Amygdala (tissue), 56 donors: ENCODE measurements around the gene CFAP221.

Experiments used
- DNase-seq, 56 donors: peaks; one replicate each; lab custom pipeline; 2025; lab: John Stamatoyannopoulos, UW

The CFAP221 gene

DNA sequence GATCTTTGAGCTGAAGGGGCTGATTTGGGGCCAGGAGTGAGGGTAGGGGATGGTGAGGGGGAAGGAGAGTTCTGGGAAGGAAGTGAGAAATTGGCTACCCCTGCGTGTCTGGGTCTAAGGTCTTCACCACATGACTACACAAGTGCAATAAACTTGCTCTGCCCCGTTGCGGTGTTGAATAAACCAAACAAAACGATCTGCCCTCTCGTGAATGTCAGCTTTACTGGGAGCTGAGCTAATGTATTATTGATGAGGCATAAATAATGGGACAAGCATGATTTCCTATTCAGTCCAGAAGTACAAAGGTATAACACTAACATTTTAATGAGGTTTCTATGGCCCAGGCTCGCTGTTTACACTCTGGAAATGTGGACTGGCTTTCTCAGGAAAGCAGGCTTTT is 8.0 kb upstream of the CFAP221 start:
- no peak for DNase-seq

DNA sequence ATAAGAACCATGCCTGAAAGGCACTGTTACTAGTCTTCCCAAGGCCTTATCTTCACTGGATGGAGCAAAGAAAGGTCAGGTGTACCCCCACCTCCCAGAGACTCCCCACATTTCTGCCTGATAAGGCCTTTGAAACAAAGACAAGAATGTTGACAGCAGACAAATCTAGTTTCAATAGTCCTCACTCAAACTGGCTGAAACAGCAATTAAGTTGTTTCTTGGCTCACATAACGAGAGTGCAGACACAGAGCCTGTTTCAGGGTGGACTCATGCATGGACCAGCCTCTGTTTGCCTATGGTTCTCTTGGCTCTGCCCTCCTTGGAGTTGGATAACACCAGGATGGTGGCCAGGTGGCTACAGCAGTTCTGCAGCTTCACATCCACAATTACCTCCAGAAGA is 7.5 kb upstream of the CFAP221 start:
- DNase-seq, result no peak

DNA sequence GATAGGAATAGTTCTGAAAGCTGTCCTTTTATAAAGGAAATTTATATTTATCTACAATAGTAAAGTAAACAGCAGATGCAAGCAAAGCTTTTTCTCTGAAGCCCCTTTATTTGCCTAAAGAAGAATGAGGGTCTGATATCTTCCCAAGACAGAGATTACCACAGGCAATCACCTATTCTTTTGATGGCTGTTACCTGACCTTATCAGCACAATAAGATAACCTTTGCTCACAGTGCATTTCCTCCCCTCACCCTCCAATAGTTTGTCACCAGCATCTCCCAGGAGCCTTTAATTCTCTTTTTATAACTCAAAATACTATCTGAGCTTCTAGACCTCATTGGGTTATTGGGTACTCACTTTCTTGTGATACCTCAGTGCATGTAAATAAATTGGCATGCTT is 6.5 kb upstream of the CFAP221 start:
- no peak for DNase-seq

DNA sequence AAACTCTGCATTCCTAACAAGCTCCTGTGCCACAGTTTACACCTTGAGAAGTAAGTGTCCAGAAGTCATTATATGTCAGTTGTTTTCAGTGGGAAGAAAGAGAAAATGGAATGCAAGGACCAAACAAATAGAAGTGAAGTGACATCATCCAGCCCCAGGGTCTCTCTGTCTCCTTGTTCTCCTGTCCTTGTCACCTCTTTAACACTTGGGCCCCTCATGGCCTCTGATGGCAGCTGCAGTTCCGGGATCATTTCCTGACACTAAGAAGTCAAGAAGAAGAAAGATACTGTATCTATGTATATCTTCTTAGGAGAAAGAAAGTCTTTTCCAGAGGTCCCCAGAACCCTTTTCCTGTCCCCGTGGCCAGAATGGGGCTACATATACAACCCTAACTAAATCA is 2.8 kb upstream of the CFAP221 start:
- no peak for DNase-seq

DNA sequence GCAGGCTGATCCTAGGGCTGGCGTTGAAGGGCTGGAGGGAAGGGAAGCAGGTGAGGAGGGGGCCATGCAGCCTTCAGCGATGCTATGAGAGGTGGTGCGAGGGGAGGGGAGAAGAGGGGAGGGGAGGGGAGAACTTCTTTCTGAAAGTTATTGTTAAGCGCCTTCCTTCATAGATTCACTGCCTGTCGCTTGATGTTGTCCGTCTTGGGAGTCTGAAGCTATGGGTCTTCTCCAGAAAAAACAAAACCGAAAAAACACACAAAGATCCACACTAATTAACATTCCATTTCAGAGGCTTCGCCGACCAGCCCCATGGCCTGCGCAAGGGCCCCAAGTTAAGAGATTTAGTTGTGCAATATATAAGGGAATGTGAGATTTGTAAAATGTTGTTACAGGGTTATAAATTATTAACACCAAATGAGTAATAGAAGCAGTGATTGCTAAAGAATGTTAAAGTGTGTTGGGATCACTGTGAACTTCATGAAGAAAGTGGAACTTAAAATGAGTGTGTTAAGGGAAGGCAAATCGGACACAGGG is 758 bp downstream of the CFAP221 start:
- DNase-seq, result peak in 1 of 56 donors; percentile 9

DNA sequence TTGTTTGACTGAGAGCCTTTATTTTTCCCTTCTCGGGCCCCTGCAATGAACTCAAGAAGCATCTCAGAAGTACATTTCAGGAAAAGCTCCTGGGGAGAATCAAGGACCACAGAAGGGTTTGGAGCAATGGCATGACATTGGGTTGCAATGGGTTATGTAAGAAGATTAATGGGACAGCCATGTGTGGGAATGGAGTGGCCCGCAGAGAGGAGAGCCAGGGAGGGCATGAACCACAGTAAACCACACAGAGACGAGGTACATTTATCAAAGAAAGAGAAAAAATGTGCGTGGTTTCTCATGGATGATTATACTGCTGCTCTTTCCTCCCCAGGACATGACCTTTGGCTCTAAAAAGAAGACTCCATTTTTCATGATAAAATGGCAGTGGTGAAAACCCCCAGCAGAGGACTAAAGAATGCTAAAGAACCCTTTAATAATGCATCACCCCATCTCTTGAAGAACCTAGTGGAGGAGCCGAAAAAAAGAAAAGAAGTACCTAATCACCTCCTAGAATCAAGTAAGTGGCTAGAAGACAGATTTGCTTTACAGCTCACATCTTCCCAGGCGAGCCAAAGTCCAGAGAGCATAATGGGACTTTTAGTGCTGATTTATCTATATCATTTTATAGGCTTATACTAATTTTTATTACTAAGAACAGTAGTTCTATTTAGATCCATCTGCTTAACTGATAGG is 1.7 kb downstream of the CFAP221 start:
- no peak for DNase-seq

DNA sequence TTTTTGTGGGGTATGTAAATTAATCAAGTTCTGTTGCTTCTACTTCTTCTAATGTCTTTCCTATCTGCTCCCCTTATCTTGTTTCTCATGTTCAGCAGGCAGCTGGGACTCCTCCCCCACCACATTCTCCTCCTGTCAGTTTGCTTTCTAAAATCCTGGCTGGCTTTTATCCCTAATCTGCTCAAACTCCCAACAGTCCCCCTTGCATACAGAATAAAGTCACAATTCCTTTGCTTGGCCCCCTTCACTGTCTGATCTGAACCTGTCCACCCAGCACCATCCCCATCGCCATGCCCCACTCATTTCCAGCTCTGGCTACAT is 2.2 kb downstream of the CFAP221 start:
- no peak for DNase-seq

DNA sequence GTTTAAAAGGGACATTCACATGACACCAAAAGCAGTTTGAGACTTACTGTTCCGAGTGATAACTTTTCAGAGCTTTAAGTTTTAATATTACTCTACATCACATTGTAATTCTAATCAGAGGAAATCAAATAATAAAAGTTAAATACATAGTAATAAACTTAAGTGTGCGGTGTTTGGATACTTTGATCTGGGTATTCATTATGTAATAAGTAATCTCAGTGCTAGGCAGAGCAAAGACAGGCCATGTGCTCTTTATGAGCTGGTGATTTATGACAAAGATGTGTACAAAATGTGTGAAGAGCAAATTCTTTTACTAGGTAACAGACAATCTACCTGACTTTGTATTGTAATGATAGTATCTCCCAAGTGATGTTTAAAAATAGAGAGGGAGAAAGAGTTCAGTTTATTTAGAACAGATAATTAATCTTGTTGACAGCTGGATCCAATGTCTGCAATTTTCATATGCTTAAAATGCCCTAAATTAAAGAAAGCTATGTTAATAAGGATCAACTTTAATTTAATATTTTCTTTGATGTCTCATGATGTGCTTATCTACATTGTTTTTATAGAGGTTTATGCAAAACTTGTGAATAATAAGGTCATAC is 4.4 kb downstream of the CFAP221 start:
- DNase-seq, result no peak

DNA sequence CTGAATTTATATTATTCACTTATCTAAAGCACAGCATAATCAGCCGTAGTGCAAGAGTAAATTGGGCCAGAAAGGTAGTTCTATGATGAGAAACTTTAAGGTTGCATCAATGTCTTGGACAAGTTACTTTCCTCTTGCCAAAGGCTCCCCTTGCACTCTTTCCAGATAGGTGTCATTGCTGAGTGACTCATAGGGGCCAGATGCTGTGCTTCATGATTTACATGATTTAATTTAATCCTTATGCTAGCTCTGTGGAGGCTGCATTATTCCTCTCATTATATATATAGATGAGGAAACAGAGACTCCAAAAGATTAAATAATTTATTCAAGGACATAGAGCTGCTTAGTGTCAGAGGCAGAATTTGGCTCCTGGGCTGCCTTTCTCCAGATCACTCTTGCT is 5.0 kb downstream of the CFAP221 start:
- no peak for DNase-seq

DNA sequence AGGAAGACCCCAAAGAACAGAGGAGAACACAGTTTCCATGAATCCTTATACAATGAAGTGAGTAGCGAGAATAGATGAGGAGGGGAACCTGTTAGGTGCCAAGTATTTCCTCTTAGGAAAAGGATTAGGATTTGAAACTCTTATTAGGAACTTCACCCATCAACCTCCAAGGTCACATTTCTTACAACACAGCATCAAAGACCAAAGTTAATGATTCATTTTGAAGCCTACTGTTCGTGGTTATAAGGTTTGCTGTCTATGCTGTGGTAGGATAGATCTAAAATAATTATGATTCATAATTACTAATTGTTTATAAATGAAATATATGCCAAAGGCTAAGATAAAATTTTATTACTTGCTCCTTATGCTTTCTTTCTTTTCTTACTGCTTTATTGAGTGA is 6.1 kb downstream of the CFAP221 start:
- no peak for DNase-seq

DNA sequence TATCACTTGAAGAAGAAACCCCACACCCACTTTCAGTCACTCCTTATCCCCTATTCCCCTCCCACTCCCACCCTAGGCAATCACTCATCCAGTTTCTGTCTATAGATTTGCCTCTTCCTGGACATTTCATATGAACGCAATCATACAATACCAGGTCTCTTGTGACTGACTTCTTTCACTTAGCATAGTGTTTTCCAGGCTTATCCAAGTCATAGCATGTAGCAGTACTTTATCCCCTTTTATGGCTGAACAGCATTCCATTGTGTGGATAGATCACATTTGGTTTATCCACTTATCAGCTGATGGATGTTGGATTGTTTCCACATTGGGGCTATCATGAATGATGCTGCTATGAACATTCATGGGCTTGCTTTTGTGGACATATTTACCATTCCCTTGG is 6.6 kb downstream of the CFAP221 start:
- no peak for DNase-seq

DNA sequence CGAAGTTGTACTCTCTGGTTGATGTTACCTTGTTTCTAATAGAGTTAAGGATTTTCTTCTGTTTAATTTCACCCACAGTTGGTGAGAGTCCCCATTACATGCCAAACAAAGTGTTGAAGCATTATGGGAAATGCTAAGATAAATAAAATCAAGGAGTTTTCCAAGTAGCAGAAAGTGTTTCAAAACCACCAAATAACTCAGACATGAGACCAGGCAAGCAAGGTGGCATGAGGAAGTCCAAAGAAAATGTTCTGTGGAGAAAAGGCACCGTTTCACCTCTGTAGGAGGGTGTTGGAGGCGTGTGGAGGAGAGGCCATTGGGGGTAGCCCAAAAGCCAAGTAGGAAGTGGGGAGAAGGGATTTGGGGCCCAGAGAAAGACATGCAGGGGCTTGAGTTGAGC is 8.7 kb downstream of the CFAP221 start:
- DNase-seq, result no peak

DNA sequence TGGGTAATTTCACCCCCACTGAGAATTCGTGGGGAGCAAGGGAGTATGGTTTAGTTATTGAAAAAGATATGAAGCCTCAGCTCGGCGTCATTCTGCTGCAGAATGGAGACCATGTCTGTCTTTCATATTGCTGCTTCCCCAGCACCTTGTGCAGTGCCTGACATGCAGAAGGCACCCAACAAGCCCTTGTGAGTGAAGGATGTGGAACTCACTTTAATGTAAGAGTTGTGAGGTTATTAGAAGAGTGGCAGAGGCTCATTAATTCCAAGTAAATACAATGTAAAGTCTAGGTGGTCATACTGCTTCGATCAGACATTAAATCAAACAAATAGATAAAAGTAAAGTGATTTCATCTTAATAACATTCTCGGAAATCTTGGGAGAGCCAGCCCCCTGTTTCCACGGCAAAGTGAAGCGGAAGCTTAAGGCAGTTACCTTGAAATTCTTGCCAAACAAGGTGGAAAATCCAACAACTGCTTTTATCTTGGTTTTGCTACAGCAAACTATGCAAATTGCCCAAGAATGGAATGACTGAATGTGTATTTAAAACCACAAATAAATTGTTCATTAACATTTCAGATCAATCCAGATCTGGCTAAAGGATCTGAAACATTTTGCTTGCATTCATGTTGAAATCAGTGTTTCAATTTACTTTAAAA is 9.6 kb downstream of the CFAP221 start:
- DNase-seq, result no peak

DNA sequence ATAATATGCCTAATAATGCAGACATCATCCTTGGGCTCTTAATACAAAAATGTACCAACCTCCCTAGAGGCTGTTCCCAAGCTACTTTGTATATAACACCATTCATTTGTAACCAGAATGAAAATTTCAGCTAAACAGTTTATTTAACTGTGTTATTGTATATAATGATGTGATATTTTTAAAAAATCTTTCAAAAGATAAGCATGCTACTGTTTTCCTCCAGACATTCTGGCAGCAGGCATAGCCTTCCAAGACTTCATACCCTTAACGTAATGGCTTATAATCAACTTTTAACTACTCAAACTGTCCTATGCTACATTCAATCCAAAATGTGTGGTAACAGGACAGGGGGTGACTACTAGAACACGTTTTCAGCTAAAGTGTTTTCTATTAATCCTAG is 21.2 kb downstream of the CFAP221 start:
- DNase-seq, result no peak

DNA sequence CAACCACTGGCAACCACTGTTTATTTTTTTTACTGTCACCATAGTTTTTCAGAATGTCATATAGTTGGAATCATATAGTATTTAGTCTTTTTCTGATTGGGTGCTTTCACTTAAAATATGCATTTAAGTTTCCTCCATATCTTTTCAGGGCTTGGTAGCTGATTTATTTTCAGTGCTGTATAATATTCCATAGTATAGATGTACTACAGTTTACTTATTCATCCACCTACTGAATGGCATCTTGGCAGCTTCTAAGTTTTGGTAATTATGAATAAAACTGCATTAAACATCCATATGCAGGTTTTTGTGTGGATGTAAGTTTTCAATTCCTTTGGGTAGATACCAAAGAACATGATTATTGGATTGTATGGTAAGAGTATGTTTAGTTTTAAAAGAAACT is 23.0 kb downstream of the CFAP221 start:
- DNase-seq, result no peak

DNA sequence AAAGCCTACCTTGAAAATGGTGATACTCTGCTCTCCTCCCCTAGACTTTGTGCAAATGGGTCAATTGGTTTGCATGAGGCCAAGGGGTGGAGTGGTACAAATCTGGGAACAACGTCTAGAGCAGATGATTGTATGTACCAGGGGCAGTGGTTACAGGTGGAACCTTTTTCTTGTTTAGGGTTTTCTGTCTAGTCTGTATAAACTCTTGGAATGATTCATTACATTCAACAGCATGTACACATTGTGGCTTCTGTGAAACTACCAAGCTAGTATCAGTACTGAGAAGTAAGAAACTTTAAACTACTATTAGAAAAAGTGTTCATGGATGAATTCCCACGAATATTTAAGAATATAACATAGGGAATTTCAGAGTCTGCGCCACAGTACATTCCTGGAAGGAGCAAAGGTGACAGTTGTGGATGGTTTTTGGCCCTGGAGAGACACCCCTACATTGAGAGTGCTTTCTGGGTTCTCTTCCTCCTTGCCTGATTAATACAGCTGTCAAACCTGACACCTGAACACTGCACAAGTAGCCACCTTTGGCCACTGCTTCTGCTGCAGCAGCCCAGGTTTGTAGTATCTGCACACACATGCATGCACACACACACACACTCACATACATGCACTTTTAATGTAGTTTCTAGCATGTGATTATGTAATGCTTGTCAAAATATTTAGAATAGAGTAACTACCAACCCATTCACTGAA is 30.0 kb downstream of the CFAP221 start:
- DNase-seq, result no peak

DNA sequence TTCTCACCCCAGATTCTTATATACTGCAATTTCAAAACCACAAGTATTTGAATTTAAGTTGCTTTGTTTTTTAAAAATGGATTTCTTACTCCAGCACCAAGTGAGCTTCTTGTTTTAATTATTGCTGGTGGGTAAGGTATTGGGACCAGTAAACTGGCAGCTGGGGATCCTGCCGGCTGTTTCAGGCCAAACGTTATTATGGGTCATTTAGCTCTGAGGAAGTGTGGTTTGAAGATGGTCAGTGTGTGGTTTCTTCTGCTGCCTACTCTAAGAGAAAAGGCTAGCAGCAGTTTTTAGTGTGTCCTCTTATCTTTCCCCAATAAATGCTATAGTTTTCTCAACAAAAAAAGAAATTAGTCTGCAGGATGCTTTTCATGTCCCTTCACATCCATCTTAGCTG is 30.6 kb downstream of the CFAP221 start:
- no peak for DNase-seq

DNA sequence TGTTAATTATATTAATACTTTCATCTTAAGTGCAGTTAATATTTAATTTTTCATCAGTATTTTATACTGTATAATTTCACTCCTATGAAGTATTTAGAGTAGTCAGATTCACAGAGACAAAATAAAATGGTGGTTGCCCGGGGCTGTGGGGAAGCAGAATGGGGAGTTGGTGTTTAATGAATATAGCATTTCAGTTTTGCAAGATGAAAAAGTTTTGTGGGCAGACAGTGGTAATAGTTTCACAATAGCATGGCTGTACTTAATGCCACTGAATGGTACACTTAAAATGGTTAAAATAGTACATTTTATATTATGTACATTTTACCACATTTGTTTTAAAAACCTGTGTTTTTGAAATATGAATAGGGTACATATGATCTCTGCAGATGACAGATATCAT is 31.2 kb downstream of the CFAP221 start:
- no peak for DNase-seq

DNA sequence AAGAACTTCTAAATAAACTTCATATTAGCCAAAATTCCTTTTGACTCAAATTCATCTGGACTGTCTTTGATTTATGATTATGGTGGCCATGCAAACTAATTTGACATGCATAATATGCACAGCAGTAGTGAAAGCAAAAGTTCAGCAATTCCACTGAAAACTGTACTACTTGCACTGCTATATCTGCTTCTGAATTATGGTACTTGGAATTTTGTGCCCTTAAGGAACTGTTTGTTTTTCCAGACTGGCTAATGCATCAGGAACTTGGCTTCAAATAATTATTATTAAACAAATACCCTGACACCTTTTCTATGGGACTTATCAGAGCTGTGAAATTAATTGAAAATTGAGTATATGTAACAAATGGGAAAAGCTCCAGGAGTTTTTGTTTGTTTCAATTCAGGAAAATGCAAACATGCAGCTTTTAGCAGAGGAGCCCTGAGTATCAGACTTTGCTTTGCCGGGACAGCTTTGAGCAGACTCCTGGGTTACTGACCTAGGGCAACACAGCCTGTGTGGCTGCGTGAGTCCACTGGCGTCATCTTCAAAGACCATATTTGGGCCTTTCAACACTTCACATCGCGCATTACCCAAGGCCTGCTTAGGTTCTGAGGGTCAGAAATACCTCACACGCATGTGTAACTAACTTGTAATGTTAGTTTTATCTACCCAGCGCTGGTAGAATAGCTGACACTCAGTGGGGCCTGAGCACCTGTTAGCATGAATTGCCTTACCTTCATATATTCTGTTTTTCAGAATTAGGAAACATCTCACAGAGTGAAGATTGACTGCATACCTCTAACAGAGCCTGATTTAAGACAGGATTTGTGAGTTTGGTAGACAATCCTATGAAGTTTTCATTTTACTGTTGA is 35.4 kb downstream of the CFAP221 start:
- no peak for DNase-seq

DNA sequence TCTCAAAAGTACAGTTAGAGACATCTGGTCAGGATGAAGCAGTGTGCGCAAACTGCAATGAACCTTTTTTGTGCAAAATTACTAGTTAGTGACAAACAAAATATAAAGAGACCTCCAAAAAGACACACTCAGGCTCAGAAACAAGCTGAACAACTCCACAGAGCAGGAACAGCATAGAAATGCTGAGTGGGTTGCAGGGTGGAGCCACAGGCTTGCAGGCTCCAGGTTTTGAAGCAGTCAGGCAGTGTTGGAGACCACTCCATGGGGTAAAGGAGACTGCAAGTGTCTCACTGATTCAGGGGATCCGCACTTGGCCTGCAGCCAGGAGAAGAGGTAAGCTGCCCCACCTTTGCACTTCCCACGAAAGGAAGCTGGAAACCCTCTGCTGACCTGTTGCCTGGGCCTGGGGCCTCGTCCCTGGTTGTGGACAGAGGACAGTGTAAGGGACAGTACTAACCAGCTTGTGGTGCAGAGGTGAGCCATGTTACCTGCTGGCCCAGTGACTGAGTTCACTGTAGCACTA is 36.4 kb downstream of the CFAP221 start:
- no peak for DNase-seq
